GM10847 (cell line): ENCODE measurements around the gene SHISA9.

Experiments used
- POLR2A ChIP-seq: IDR thresholded peaks from 2 replicates; pipeline ENCODE4 v1.6.1; 2011; ENCODE audit not compliant: insufficient read length; ENCODE audit errors: extremely low read depth

SHISA9 gene

GRCh38 chr16:13062219-13062618 is 160.8 kb downstream of the SHISA9 start:
- no peak for TF ChIP-seq POLR2A

GRCh38 chr16:13063457-13063856 is 162.1 kb downstream of the SHISA9 start:
- no peak for TF ChIP-seq POLR2A

GRCh38 chr16:13064821-13065220 is 163.4 kb downstream of the SHISA9 start:
- no peak for TF ChIP-seq POLR2A

GRCh38 chr16:13067648-13068047 is 166.2 kb downstream of the SHISA9 start:
- no peak for TF ChIP-seq POLR2A

GRCh38 chr16:13068912-13069583 is 167.7 kb downstream of the SHISA9 start:
- TF ChIP-seq POLR2A, result no peak

DNA sequence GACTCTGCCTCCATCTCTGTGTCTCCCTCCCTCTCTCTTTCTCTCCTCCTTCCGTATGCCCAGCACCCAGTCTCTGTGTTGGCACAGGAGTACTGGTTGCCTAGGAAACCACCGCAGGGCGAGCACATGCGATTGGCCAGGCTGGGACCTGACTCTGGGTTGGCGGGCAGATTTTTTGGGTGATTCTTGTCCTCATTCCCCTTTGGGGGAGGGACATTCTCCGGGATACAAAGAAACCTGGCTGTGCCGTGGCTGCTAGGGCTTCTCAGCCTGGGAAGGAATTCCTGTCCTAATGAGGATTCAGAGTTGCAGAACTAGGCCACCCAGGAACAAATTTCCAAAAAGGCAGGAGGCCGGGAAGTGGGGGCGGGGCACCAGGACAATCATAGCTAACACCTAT is 168.9 kb downstream of the SHISA9 start:
- no peak for TF ChIP-seq POLR2A

- TF ChIP-seq POLR2A, result no peak
These were observed 175.5 kb downstream of the SHISA9 start for GRCh38 chr16:13076878-13077277.

DNA sequence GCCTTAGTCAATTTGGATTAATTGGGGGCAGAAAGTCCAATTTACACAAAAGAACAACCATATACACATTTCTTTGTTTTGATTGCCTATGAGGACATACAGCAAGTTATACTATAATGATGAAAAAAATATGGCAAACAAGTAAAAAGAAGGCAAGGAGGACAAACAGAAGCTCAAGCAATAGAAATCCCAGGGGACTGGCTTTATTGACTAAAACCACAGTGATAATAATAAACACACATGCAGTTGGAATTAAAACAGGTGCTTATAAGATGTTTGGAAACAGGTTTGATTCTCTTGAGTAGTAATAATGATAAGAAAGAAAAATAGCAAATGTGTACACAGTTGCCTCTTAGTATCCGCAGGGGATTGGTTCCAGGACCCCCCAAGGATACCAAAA is 176.4 kb downstream of the SHISA9 start:
- TF ChIP-seq POLR2A, result no peak

GRCh38 chr16:13080531-13080930 is 179.1 kb downstream of the SHISA9 start:
- no peak for TF ChIP-seq POLR2A

DNA sequence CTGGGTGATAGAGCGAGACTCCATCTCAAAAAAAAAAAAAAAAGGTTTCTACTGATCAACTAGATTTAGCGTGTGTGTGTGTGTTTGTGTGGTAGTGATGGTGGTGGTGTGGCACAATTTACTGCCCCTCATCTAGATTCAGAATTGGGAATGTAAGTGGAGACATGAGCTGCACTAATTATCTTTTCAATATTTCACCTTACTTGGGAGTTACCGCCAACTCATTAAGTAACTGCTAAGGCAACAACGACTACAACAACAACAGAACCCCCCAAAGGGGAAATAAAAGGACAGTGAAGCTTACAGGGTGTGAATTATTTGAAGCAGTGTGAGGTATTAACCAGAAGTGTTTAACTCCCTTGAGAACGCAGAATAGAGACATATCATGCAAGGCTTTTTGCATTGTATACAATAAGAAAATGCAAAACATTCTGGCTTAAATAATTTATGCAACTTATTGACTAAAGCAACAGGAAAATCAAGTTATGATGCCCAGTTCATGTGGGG is 180.5 kb downstream of the SHISA9 start:
- TF ChIP-seq POLR2A, result no peak

DNA sequence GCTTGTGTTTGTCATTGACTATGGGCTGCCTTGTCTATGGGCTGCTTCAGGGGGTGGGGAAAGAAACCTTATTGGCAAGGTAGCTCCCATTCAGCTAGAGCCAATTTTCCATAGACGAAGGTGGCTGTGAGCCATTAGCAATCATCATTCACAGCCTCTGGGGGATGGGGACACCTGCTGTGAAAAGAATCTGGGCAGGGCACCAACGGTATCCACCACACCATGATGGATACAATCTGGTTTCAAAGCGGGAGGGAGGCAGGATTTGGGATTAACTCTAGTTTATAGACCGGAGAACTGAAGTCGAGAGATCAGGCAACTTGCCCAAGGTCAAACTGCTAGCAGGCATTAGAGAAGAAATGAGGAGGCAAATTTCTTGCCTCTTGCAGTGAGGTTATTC is 182.3 kb downstream of the SHISA9 start:
- no peak for TF ChIP-seq POLR2A

DNA sequence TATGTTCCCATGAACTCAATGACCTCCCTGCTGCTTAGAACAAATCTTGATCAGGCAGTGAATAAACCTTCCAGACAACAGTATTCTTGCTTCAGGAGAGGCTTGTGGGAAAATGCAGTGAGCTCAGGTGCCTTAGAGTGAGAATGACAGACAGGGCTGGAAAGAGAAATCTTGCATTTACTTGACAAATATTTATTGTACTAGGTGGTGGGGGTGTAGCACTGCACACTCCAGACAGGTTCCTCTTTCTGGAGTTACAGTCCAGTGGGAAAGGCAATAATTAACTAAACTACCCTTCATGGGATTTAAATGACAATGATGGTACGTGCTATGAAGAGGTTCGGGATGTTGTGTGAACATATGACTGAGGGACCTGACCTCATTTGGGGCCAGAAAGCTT is 182.9 kb downstream of the SHISA9 start:
- no peak for TF ChIP-seq POLR2A

DNA sequence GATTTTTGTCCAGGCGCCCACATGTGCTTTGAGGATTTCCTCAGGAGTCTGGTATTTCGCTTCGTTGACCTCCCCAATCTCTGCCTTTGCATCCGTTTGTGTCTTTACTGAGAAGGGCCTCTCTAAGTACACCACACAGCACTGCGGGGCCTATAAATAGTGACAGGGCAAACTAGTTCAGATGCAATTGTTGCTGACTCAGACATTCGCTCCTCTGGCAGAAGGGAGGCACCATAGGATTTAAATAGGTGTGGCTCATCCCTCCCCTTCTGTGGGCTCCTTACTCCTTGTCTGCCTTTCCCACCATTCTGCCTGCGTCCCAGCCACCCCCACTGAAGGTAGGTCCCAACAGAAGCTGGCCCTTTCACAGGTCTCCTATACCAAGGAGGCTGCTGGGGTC is 192.3 kb downstream of the SHISA9 start:
- TF ChIP-seq POLR2A, result no peak

DNA sequence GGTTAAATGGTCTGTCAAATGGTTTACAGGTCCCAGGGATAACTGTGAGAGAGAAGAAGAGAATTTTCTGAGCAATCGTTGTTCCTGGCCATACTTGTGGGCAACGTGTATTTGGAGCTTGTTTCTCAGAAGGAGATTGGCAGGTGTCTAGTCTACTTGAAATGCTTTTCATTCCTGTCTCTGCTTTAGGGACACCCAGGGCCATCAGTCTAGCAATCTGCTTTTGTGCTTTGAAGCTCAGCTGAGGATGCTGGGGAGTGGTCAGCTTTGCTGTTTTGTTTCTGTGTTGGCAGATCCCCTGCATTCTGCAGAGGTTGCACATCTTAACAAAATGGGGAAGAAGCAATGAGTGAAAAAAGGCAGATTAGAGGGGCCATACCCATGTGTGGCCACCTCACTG is 193.7 kb downstream of the SHISA9 start:
- TF ChIP-seq POLR2A, result no peak

DNA sequence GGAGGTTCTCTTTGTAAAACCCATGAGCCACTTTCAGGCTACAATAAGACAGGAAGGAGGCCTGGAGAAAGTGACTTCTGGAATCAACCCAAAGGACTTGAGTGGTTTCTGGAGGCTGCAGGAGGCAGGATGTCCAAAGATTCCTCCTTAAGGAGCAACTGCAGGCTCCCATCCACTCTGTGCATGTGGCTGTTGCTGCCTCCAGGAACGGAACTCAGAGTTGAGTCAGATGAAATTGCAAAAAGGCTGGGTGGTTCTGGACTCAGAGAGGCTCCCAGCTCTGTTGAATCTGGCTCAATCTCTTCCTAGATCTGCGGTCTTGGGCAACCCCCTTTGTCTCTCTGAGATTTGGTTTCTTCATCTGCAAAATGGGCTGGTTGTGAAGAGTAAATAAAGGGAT is 197.1 kb downstream of the SHISA9 start:
- TF ChIP-seq POLR2A, result no peak

DNA sequence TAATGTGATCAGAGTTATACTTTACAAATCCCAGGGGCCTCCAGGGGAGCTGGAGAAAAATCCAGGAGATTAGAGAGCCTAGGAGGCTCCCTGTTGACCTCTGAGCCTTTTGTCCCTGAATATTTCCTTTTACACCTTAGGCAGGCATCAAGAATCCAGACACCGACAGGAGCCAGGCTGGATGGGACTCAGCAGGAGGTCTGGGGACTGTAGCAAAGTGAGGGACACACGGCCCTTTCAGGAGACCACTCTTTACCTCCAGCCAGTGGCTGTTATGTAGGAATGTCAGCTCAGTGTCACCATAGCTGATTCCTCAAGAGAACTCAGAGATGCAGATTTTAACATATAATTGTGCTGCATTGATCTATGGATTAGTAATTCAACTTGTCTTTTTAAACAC is 198.4 kb downstream of the SHISA9 start:
- TF ChIP-seq POLR2A, result no peak

GRCh38 chr16:13100970-13101369 is 199.6 kb downstream of the SHISA9 start:
- TF ChIP-seq POLR2A, result no peak
